B cell (primary cell): Measurements from ENCODE around the gene PKIB. TPM values are rescaled to one million over a fixed set of nuclear protein-coding genes. Genes with fewer than 3 reads are reported as not detected.
"Not testable (repeated sequence)": the region's sequence is repeated elsewhere in the genome, so short reads cannot be mapped to it uniquely, and the experiment has no call there.

Source experiments
- ATAC-seq: fragments of 200-7000 bp; cut with Tn5 transposase; one replicate; pipeline ENCODE4 v1.10.0; 2021; ENCODE audit warnings: low read depth, mild to moderate bottlenecking, moderate number of reproducible peaks, moderate library complexity
- CTCF ChIA-PET: fragments of 350-600 bp; sonication (Branson Sonifier 250); formaldehyde crosslinking; loops from one replicate; lab custom pipeline; 2021; ENCODE audit warnings: antibody characterized with exemption, inconsistent platforms; lab: Charles Lee
- POLR2A ChIA-PET: fragments of 350-600 bp; sonication (Branson Sonifier 250); formaldehyde crosslinking; loops from one replicate; lab custom pipeline; 2021; ENCODE audit warnings: antibody characterized with exemption; lab: Charles Lee
- DNase-seq: peaks from one replicate; pipeline ENCODE4 v3.0.0; 2013
- H2AFZ ChIP-seq: 2 replicates; pipeline ENCODE4 v1.6.1; 2012; ENCODE audit warnings: mild to moderate bottlenecking, low read depth, low read length; ENCODE audit not compliant: insufficient read depth, poor library complexity, severe bottlenecking
- H3K27ac ChIP-seq, 2 donors: 1 replicate in 1 of 2; 2 replicates in 1 of 2; pipeline ENCODE4 v1.5.1; 2012 to 2013; ENCODE audit warnings: low read length in 2 of 2, mild to moderate bottlenecking in 2 of 2, moderate library complexity in 1 of 2
- H3K27me3 ChIP-seq, 4 experiments: fragments of 200-600 bp in 1 of 4; sonication (generic) in 1 of 4; replicated peaks in 1 of 4; 1 replicate in 2 of 4; 2 replicates in 2 of 4; pipeline versions ENCODE4 v1.6.1 to v1.7.0; 2013 to 2016; ENCODE audit warnings: low read length in 3 of 4, mild to moderate bottlenecking in 2 of 4, mixed read lengths in 1 of 4, moderate library complexity in 1 of 4; ENCODE audit not compliant: insufficient read depth in 4 of 4, control insufficient read depth in 3 of 4; ENCODE audit errors: control extremely low read depth in 1 of 4
- H3K36me3 ChIP-seq, 2 experiments: replicated peaks in 1 of 2; 1 replicate in 1 of 2; 2 replicates in 1 of 2; pipeline versions ENCODE4 v1.6.1 to v1.7.1; 2013; ENCODE audit warnings: low read length in 1 of 2; ENCODE audit not compliant: insufficient read depth in 2 of 2, control insufficient read depth in 1 of 2; ENCODE audit errors: control extremely low read depth in 1 of 2, extremely low read depth in 1 of 2
- H3K4me1 ChIP-seq, 2 donors: fragments of 200-600 bp in 1 of 2; sonication (generic) in 1 of 2; 1 replicate in 1 of 2; 2 replicates in 1 of 2; pipeline versions ENCODE4 v1.5.1 to v1.6.1; 2013 to 2017; ENCODE audit warnings: low read length in 2 of 2; ENCODE audit not compliant: control insufficient read depth in 2 of 2, insufficient read depth in 2 of 2
- H3K4me2 ChIP-seq: replicated peaks from 2 replicates; pipeline ENCODE3; 2012; ENCODE audit warnings: mild to moderate bottlenecking, low read depth, low read length; ENCODE audit not compliant: poor library complexity, severe bottlenecking
- H3K4me3 ChIP-seq, 5 experiments: fragments of 200-600 bp in 1 of 5; sonication (generic) in 1 of 5; 1 replicate in 3 of 5; 2 replicates in 2 of 5; pipeline versions ENCODE4 v1.5.1 to v1.7.0; 2011 to 2016; ENCODE audit warnings: low read length in 4 of 5, mild to moderate bottlenecking in 4 of 5, low read depth in 2 of 5, control low read depth in 1 of 5, moderate library complexity in 1 of 5; ENCODE audit not compliant: insufficient read depth in 1 of 5; ENCODE audit errors: control extremely low read depth in 1 of 5, extremely low read depth in 1 of 5
- H3K79me2 ChIP-seq: fragments of 200-600 bp; sonication (generic); one replicate; pipeline ENCODE4 v1.6.0; 2016; ENCODE audit warnings: low read length; ENCODE audit not compliant: control insufficient read depth, insufficient read depth
- H3K9ac ChIP-seq: fragments of 200-600 bp; sonication (generic); 2 replicates; pipeline ENCODE4 v1.6.1; 2017; ENCODE audit warnings: mild to moderate bottlenecking, low read length, moderate library complexity
- H3K9me3 ChIP-seq, 3 donors: one replicate each; pipeline versions ENCODE4 v1.6.1 to v1.7.1; 2013; ENCODE audit warnings: low read length in 2 of 3; ENCODE audit not compliant: control insufficient read depth in 2 of 3, insufficient read depth in 1 of 3; ENCODE audit errors: control extremely low read depth in 1 of 3
- H4K20me1 ChIP-seq: 2 replicates; pipeline ENCODE4 v1.6.0; 2012; ENCODE audit warnings: mild to moderate bottlenecking, low read length; ENCODE audit not compliant: insufficient read depth, control insufficient read depth, poor library complexity, severe bottlenecking
- H3K27ac Mint-ChIP-seq: one replicate; pipeline ENCODE4 v1.8.0; 2021; ENCODE audit warnings: mixed read lengths
- H3K27me3 Mint-ChIP-seq: one replicate; pipeline ENCODE4 v1.8.0; 2021; ENCODE audit warnings: mixed read lengths
- H3K4me1 Mint-ChIP-seq: one replicate; pipeline ENCODE4 v1.8.0; 2021; ENCODE audit warnings: mixed read lengths
- H3K4me3 Mint-ChIP-seq: one replicate; pipeline ENCODE4 v1.8.0; 2021; ENCODE audit warnings: mixed read lengths
- H3K9me3 Mint-ChIP-seq: one replicate; pipeline ENCODE4 v1.8.0; 2022; ENCODE audit warnings: mixed read lengths; ENCODE audit not compliant: insufficient read depth
- EZH2 ChIP-seq: IDR thresholded peaks from 2 replicates; pipeline ENCODE4 v1.6.1; 2012; ENCODE audit warnings: borderline replicate concordance, low read depth, mild to moderate bottlenecking, moderate library complexity, low read length; ENCODE audit not compliant: insufficient read depth, poor library complexity, severe bottlenecking
- WGBS: methylation state at CpG from one replicate; pipeline ENCODE4 v1.1.5; 2013; ENCODE audit warnings: missing lambda C conversion rate; ENCODE audit not compliant: insufficient coverage; 5-methylcytosine and 5-hydroxymethylcytosine counted together
- intact Hi-C: fragments of 100-400 bp; cut with micrococcal nuclease; formaldehyde crosslinking; loops from one replicate; pipeline ENCODE4 v1.10.0; 2022
- polyA plus RNA-seq: library from polyadenylated mRNA; depleted of rRNA; stranded (reverse); fragments of >200 nt; gene quantifications from 2 replicates; pipeline ENCODE4 v1.2.3, GENCODE V29; 2012
- total RNA-seq, 2 donors: library from RNA; stranded (reverse); fragments of 120-200 nt in 1 of 2; gene quantifications; 1 replicate in 1 of 2; 2 replicates in 1 of 2; pipeline versions ENCODE4 v1.2.3 to v1.2.4, GENCODE V29; 2013 to 2022
- TF ChIP-seq, protein P1 (sequence below): fragments of 200-600 bp; IDR thresholded peaks from one replicate; pipeline ENCODE4 v1.8.0; 2022; ENCODE audit warnings: antibody characterized with exemption, mild to moderate bottlenecking

PKIB gene
- total and polyA plus RNA-seq, 2 donors (not counting 1 experiment from before 2014, with no cell fraction given), result 0.27 to 1.2 TPM

- Mint-ChIP-seq H3K9me3 (peaks cover 3% of the 10 kb centered on the region), H3K4me1 (peaks cover 31% of the 10 kb centered on the region), H3K27ac (no peak overlapping the region), H3K27me3 (no peaks in the 10 kb centered on the region), H3K4me3 (no peak overlapping the region)
- POLR2A ChIA-PET, result no interaction called here
- CTCF ChIA-PET, result interaction anchor here (4.6 kb wide), 1 partner anchor 92 kb away, joined by 35 read pairs; no protein-coding TSS in a partner anchor
- Histone ChIP-seq H3K36me3 (no peaks in the 10 kb centered on the region), H3K27me3 (no peaks in the 10 kb centered on the region), H3K27ac (no peak overlapping the region), H3K79me2 (no peaks in the 10 kb centered on the region), H4K20me1 (no peaks in the 10 kb centered on the region), H3K9me3 (peaks cover 0 to 9% (median 0%) of the 10 kb centered on the region in 3 donors), H2AFZ (no peak overlapping the region), H3K9ac (no peak overlapping the region), H3K4me3 (no peak overlapping the region), H3K4me2 (no peak overlapping the region), H3K4me1 (peaks cover 7 to 14% of the 10 kb centered on the region in 2 donors)
- TF ChIP-seq, protein P1, sequence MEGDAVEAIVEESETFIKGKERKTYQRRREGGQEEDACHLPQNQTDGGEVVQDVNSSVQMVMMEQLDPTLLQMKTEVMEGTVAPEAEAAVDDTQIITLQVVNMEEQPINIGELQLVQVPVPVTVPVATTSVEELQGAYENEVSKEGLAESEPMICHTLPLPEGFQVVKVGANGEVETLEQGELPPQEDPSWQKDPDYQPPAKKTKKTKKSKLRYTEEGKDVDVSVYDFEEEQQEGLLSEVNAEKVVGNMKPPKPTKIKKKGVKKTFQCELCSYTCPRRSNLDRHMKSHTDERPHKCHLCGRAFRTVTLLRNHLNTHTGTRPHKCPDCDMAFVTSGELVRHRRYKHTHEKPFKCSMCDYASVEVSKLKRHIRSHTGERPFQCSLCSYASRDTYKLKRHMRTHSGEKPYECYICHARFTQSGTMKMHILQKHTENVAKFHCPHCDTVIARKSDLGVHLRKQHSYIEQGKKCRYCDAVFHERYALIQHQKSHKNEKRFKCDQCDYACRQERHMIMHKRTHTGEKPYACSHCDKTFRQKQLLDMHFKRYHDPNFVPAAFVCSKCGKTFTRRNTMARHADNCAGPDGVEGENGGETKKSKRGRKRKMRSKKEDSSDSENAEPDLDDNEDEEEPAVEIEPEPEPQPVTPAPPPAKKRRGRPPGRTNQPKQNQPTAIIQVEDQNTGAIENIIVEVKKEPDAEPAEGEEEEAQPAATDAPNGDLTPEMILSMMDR, result no peak
- TF ChIP-seq EZH2, result no peak
- 97% methylated on average over 8 of the region's 9 CpGs for WGBS
- DNase-seq (no peak), ATAC-seq (no peak)
- intact Hi-C loops, result no loop called here
These were observed 136.5 kb downstream of the PKIB start for GRCh38 chr6:122746688-122747087.

GRCh38 chr6:122747573-122747972, 137.4 kb downstream of the PKIB start:
- WGBS, result 90% methylated on average over 5 of the region's 10 CpGs

GRCh38 chr6:122748945-122749344, 138.7 kb downstream of the PKIB start:
- H3K27ac Mint-ChIP-seq, H3K9me3 ChIP-seq, DNase-seq, H3K9me3 Mint-ChIP-seq, H2AFZ ChIP-seq, H3K9ac ChIP-seq, H3K27me3 Mint-ChIP-seq, H3K4me3 ChIP-seq, H4K20me1 ChIP-seq, H3K27ac ChIP-seq, POLR2A ChIA-PET, ATAC-seq, H3K79me2 ChIP-seq, H3K27me3 ChIP-seq, H3K4me3 Mint-ChIP-seq, H3K36me3 ChIP-seq, H3K4me2 ChIP-seq: not testable (repeated sequence)
- CTCF ChIA-PET, result interaction anchor here (1.1 to 1.3 kb wide), 2 partner anchors 19 to 90 kb away, joined by 4 to 5 read pairs; no protein-coding TSS in a partner anchor
- intact Hi-C loops, result loop anchor here (2.0 kb wide), 1 partner anchor 40 kb away; the partner anchor contains the start of gene SMPDL3A
- peaks cover 7 to 17% of the 10 kb centered on the region in 2 donors for H3K4me1 ChIP-seq
- H3K4me1 Mint-ChIP-seq, result peaks cover 48% of the 10 kb centered on the region
- no CpG with 5 or more reads among the region's 5 CpGs for WGBS

More at GRCh38 chr6:122747573-122747972, 137.4 kb downstream of the PKIB start:
- peaks cover 3% of the 10 kb centered on the region for H3K9me3 Mint-ChIP-seq
- TF ChIP-seq, protein P1, result no peak
- TF ChIP-seq EZH2, result no peak
- no peak overlapping the region for H3K27ac ChIP-seq
- no peak overlapping the region for H2AFZ ChIP-seq
- peak; percentile 56 for DNase-seq
- H3K27me3 Mint-ChIP-seq, result no peaks in the 10 kb centered on the region
- ChIA-PET CTCF (interaction anchor here (0.6 to 4.6 kb wide), 2 partner anchors 27 to 92 kb away, joined by 8 to 35 read pairs; no protein-coding TSS in a partner anchor), POLR2A (no interaction called here)
- no peak overlapping the region for H3K4me3 ChIP-seq
- H3K9ac ChIP-seq, result no peak overlapping the region
- intact Hi-C loops, result no loop called here
- no peaks in the 10 kb centered on the region for H3K27me3 ChIP-seq
- ATAC-seq, result no peak
- peaks cover 7 to 17% of the 10 kb centered on the region in 2 donors for H3K4me1 ChIP-seq
- H3K4me1 Mint-ChIP-seq, result peaks cover 40% of the 10 kb centered on the region
- H3K36me3 ChIP-seq, result no peaks in the 10 kb centered on the region
- H3K4me2 ChIP-seq, result no peak overlapping the region
- H3K4me3 Mint-ChIP-seq, result no peak overlapping the region
- H3K9me3 ChIP-seq, result peaks cover 0 to 9% (median 0%) of the 10 kb centered on the region in 3 donors
- H3K79me2 ChIP-seq, result no peaks in the 10 kb centered on the region
- no peak overlapping the region for H3K27ac Mint-ChIP-seq
- H4K20me1 ChIP-seq, result no peaks in the 10 kb centered on the region
